ENCODE data around the gene PRDM12.

GRCh38 chr9:130689937-130690700 is 25.7 kb downstream of the PRDM12 start:
- no peak for TF ChIP-seq EZH2 (IDR thresholded peaks at IDR 0.05)
- TF ChIP-seq POLR2AphosphoS5 (IDR thresholded peaks at IDR 0.05; ENCODE audit: borderline replicate concordance, low read depth, low read length), result peak; percentile 58
- TF ChIP-seq FOXP2 (optimal IDR thresholded peaks at IDR 0.05; ENCODE audit: control extremely low read depth, extremely low read length, insufficient read depth), result no peak
